ENCODE measurements around the gene ISYNA1. TPM values are rescaled to one million over a fixed set of nuclear protein-coding genes. Genes with fewer than 3 reads are reported as not detected.

The ISYNA1 gene
- total RNA-seq, 1 donor: 8.0 TPM

DNA sequence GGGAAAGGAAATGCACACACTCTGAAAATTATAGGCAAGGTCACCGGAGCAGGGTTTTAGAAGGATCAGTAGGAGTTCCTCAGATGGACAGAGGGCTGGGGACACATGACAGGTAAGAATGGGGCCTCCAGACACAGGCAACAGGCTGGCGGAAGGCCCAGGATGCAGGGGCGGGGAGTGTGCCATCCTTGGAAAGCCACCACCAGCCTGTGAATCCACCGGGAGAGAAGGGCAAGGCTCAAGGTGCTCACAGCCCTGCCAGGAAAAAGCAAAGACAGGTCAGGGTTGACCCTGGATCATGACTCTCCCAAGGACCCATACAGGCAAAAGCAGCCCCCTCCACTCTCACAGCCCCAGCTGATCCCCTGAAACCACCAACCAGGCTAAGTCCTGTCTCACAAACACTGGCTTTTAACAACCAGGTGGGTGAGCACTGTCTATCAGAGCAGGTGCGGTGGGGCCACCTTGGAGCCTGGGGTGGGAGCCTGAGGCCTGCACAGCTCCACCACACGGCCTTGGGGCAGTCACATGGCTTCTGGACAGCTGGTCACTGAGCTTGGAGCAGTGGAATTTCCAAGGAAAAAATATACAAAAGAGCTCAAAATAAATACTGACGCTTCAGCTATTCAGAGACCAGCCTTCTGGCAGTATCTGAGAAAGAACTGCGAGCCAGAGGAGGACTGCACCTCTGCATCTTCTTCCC, 35.2 kb upstream of the ISYNA1 start:
- Histone ChIP-seq H3K4me3 (ENCODE audit: insufficient read depth, low read length) (no peak overlapping the region), H3K27me3 (ENCODE audit: insufficient read depth, low read length) (no peaks in the 10 kb centered on the region), H3K4me1 (ENCODE audit: insufficient read depth, low read length) (no peaks in the 10 kb centered on the region), H4K20me1 (ENCODE audit: insufficient read depth, low read length) (peaks cover 68% of the 10 kb centered on the region), H3K27ac (ENCODE audit: low read depth, low read length) (no peak overlapping the region), H3K79me2 (ENCODE audit: insufficient read depth, low read length) (peaks cover 92% of the 10 kb centered on the region), H3K36me3 (ENCODE audit: insufficient read depth, low read length) (peaks cover 10% of the 10 kb centered on the region), H2AFZ (ENCODE audit: low read length) (no peak overlapping the region), H3K4me2 (ENCODE audit: insufficient read depth, low read length) (no peak overlapping the region), H3K9me3 (ENCODE audit: low read depth, low read length) (no peaks in the 10 kb centered on the region)
- peak; percentile 59 for DNase-seq (ENCODE audit: insufficient read length, low spot score, missing footprints)
- TF ChIP-seq, protein P1, sequence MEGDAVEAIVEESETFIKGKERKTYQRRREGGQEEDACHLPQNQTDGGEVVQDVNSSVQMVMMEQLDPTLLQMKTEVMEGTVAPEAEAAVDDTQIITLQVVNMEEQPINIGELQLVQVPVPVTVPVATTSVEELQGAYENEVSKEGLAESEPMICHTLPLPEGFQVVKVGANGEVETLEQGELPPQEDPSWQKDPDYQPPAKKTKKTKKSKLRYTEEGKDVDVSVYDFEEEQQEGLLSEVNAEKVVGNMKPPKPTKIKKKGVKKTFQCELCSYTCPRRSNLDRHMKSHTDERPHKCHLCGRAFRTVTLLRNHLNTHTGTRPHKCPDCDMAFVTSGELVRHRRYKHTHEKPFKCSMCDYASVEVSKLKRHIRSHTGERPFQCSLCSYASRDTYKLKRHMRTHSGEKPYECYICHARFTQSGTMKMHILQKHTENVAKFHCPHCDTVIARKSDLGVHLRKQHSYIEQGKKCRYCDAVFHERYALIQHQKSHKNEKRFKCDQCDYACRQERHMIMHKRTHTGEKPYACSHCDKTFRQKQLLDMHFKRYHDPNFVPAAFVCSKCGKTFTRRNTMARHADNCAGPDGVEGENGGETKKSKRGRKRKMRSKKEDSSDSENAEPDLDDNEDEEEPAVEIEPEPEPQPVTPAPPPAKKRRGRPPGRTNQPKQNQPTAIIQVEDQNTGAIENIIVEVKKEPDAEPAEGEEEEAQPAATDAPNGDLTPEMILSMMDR (IDR thresholded peaks at IDR 0.05; ENCODE audit: extremely low read depth, low read depth, low read length): no peak

DNA sequence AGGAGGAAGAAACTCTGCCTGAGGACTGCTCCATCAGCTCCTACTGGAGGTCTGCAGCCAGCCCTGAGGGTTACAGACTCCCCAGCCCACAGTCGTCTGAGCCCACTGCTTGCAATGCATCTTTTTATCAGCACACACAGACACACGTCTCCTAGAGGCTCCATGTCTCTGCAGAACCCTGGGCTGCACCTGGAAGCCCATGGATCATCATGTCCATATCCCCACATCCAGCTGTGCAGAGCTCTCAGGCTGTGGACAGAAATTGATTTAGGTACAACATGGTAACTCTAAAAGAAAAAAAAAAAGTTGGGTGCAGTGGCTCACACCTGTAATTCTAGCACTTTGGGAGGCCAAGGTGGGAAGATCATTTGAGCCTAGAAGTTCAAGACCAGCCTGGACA, 32.9 kb upstream of the ISYNA1 start:
- Histone ChIP-seq H3K79me2 (ENCODE audit: insufficient read depth, low read length) (peaks cover 91% of the 10 kb centered on the region), H3K4me1 (ENCODE audit: insufficient read depth, low read length) (peaks cover 8% of the 10 kb centered on the region), H3K27ac (ENCODE audit: low read depth, low read length) (no peak overlapping the region), H3K9me3 (ENCODE audit: low read depth, low read length) (no peaks in the 10 kb centered on the region), H4K20me1 (ENCODE audit: insufficient read depth, low read length) (peaks cover 77% of the 10 kb centered on the region), H3K4me2 (ENCODE audit: insufficient read depth, low read length) (no peak overlapping the region), H3K36me3 (ENCODE audit: insufficient read depth, low read length) (peaks cover 15% of the 10 kb centered on the region), H2AFZ (ENCODE audit: low read length) (no peak overlapping the region), H3K4me3 (ENCODE audit: insufficient read depth, low read length) (no peak overlapping the region), H3K27me3 (ENCODE audit: insufficient read depth, low read length) (no peaks in the 10 kb centered on the region)
- TF ChIP-seq, protein P1 (IDR thresholded peaks at IDR 0.05; ENCODE audit: extremely low read depth, low read depth, low read length): no peak
- DNase-seq (ENCODE audit: insufficient read length, low spot score, missing footprints): no peak

DNA sequence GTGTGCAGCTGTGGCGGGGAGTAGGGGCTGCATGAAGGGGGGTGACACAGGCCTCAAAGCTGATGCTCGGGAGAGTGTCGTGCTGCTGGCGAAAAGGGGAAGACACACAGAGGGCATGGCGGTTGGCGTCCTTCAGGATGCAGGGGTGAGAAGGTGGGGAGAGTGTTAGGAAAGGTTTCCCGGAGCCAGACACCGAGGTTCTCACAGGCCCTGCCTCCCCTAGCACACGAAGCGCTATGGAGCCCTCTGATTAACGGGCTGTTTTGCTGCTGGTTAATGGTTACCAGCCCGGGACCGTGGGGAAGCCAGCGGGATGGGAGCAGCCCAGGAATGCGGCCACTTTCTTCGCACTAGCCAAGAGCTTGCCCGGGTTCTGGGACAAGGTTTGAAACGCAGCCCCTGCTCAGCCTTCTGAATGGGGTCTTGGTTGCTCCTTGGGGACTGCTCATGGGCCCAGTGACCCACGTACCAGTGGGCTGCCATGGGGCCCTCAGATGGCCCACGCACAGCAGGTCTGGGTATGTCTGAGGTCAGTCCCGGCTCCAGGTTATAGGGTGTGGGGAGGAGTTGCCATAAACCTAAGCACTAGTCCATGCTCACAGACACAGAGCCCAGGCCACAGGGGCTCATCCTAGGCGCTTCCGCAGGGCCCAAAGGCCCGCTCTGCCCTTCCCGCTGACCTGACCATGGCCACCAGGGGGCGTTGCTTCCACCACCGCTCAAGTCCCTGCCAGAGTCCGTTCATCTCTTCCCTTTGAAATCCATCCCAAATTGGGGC, 31.3 kb upstream of the ISYNA1 start:
- TF ChIP-seq, protein P1 (IDR thresholded peaks at IDR 0.05; ENCODE audit: extremely low read depth, low read depth, low read length): peak; percentile 85
- no peak overlapping the region for H3K4me3 ChIP-seq (ENCODE audit: insufficient read depth, low read length)
- H4K20me1 ChIP-seq (ENCODE audit: insufficient read depth, low read length): peaks cover 79% of the 10 kb centered on the region
- H3K79me2 ChIP-seq (ENCODE audit: insufficient read depth, low read length): peaks cover 85% of the 10 kb centered on the region
- no peak overlapping the region for H2AFZ ChIP-seq (ENCODE audit: low read length)
- peaks cover 20% of the 10 kb centered on the region for H3K4me1 ChIP-seq (ENCODE audit: insufficient read depth, low read length)
- H3K27ac ChIP-seq (ENCODE audit: low read depth, low read length): no peak overlapping the region
- no peak overlapping the region for H3K4me2 ChIP-seq (ENCODE audit: insufficient read depth, low read length)
- no peaks in the 10 kb centered on the region for H3K9me3 ChIP-seq (ENCODE audit: low read depth, low read length)
- H3K27me3 ChIP-seq (ENCODE audit: insufficient read depth, low read length): no peaks in the 10 kb centered on the region
- H3K36me3 ChIP-seq (ENCODE audit: insufficient read depth, low read length): peaks cover 20% of the 10 kb centered on the region
- peak; percentile 96 for DNase-seq (ENCODE audit: insufficient read length, low spot score, missing footprints)

DNA sequence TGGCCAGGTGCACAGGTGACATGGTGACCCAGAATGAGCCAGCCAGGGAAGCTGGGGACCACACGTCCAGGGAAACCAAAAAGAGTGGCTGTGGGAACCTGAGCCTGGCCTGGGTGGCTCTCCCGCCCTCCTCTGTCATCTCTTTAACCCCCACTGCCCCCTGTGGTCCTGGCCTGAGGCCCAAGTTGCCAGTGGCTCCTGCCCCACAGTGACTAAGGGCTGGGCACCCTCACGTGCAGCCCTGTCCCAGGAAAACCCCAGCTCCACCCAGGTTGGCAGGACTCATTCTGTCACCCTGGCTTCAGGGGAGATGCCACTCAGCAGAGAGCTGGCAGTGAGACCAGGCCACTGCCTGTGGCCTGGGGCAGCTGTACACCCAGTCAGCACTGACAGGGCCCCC, 30.6 kb upstream of the ISYNA1 start:
- peak overlapping the region; percentile 33 for H3K27ac ChIP-seq (ENCODE audit: low read depth, low read length)
- H3K27me3 ChIP-seq (ENCODE audit: insufficient read depth, low read length): no peaks in the 10 kb centered on the region
- no peak overlapping the region for H2AFZ ChIP-seq (ENCODE audit: low read length)
- H4K20me1 ChIP-seq (ENCODE audit: insufficient read depth, low read length): peaks cover 74% of the 10 kb centered on the region
- peaks cover 23% of the 10 kb centered on the region for H3K36me3 ChIP-seq (ENCODE audit: insufficient read depth, low read length)
- no peaks in the 10 kb centered on the region for H3K9me3 ChIP-seq (ENCODE audit: low read depth, low read length)
- H3K79me2 ChIP-seq (ENCODE audit: insufficient read depth, low read length): peaks cover 80% of the 10 kb centered on the region
- H3K4me2 ChIP-seq (ENCODE audit: insufficient read depth, low read length): no peak overlapping the region
- TF ChIP-seq, protein P1 (IDR thresholded peaks at IDR 0.05; ENCODE audit: extremely low read depth, low read depth, low read length): no peak
- peaks cover 23% of the 10 kb centered on the region for H3K4me1 ChIP-seq (ENCODE audit: insufficient read depth, low read length)
- no peak overlapping the region for H3K4me3 ChIP-seq (ENCODE audit: insufficient read depth, low read length)
- peak; percentile 76 for DNase-seq (ENCODE audit: insufficient read length, low spot score, missing footprints)

All from osteoblast (primary cell).